HepG2 (cell line): ENCODE data around the gene PTHLH. TPM values are rescaled to one million over a fixed set of nuclear protein-coding genes. Genes with fewer than 3 reads are reported as not detected.

ENCODE experiments used
- ATAC-seq: fragments of 200-7000 bp; cut with Tn5 transposase; 3 replicates; pipeline ENCODE4 v1.9.1; 2020; ENCODE audit warnings: mild to moderate bottlenecking, moderate library complexity
- BruUV-seq: library from RNA; stranded (reverse); fragments of 400-500 nt; replicated peaks from 2 replicates; lab custom pipeline; 2021; lab: Mats Ljungman, UMichigan
- CTCF ChIA-PET: fragments of 300-600 bp; formaldehyde crosslinking; extraction: SDS; loops from one replicate; lab custom pipeline; 2021; ENCODE audit warnings: low total read pairs, inconsistent platforms, low intra/inter-chr PET ratio; lab: Yijun Ruan, JAX
- POLR2A ChIA-PET: fragments of 350-600 bp; sonication (Branson Sonifier 250); formaldehyde crosslinking; loops from one replicate; lab custom pipeline; 2020; ENCODE audit warnings: antibody characterized with exemption, inconsistent platforms; lab: Yijun Ruan, JAX
- DNase-seq: peaks from one replicate; pipeline ENCODE4 v3.0.0-alpha.2; 2015; ENCODE audit warnings: low spot score
- FAIRE-seq: peaks from 3 replicates; lab custom pipeline; 2011; peaks lifted over from hg19 to GRCh38; lab: Jason Lieb, UNC
- H2AFZ ChIP-seq: one replicate; pipeline ENCODE4 v1.6.1; 2011; ENCODE audit warnings: low read length, inconsistent platforms
- H3K27ac ChIP-seq: fragments of 300-600 bp; 3 replicates; pipeline ENCODE4 v1.8.0; 2011; ENCODE audit warnings: mixed run types, mild to moderate bottlenecking, mixed read lengths, low read length, inconsistent platforms; ENCODE audit not compliant: insufficient read depth; ENCODE audit errors: extremely low read length
- H3K27me3 ChIP-seq, 2 experiments: fragments of 200-600 bp in 1 of 2; 2 replicates in 1 of 2; 3 replicates in 1 of 2; pipeline versions ENCODE4 v1.6.0 to v1.8.0; 2011; ENCODE audit warnings: low read length in 2 of 2, mild to moderate bottlenecking in 2 of 2, moderate library complexity in 2 of 2, inconsistent platforms in 1 of 2; ENCODE audit not compliant: insufficient read depth in 2 of 2, control insufficient read depth in 1 of 2
- H3K36me3 ChIP-seq, 2 experiments: fragments of 200-600 bp in 1 of 2; replicated peaks in 1 of 2; 2 replicates in 1 of 2; 3 replicates in 1 of 2; pipeline versions ENCODE4 v1.5.1 to v1.8.0; 2011; ENCODE audit warnings: low read length in 2 of 2, inconsistent platforms in 1 of 2; ENCODE audit not compliant: insufficient read depth in 2 of 2, control insufficient read depth in 1 of 2
- H3K4me1 ChIP-seq: 2 replicates; pipeline ENCODE4 v1.5.1; 2012; ENCODE audit warnings: low read length, inconsistent platforms; ENCODE audit not compliant: insufficient read depth
- H3K4me2 ChIP-seq: 2 replicates; pipeline ENCODE4 v1.6.0; 2011; ENCODE audit warnings: low read depth, low read length, inconsistent platforms
- H3K4me3 ChIP-seq, 3 experiments: fragments of 200-600 bp in 1 of 3; sonication (generic), shearing (Covaris generic) in 1 of 3; replicated peaks in 1 of 3; 2 replicates each; pipeline ENCODE4 v1.5.1; 2011 to 2016; ENCODE audit warnings: low read length in 3 of 3, inconsistent platforms in 2 of 3, low read depth in 2 of 3, mild to moderate bottlenecking in 2 of 3, control low read depth in 1 of 3, mixed read lengths in 1 of 3; ENCODE audit not compliant: insufficient read depth in 1 of 3
- H3K79me2 ChIP-seq: one replicate; pipeline ENCODE4 v1.6.1; 2011; ENCODE audit warnings: low read length, inconsistent platforms; ENCODE audit not compliant: insufficient read depth
- H3K9ac ChIP-seq: 2 replicates; pipeline ENCODE4 v1.6.0; 2011; ENCODE audit warnings: mild to moderate bottlenecking, low read depth, low read length, inconsistent platforms; ENCODE audit not compliant: insufficient read depth
- H3K9me3 ChIP-seq: 2 replicates; pipeline ENCODE4 v1.5.1; 2012; ENCODE audit warnings: mild to moderate bottlenecking, low read length
- H4K20me1 ChIP-seq: 2 replicates; pipeline ENCODE4 v1.6.0; 2011; ENCODE audit warnings: inconsistent platforms, mild to moderate bottlenecking, low read length, moderate library complexity; ENCODE audit not compliant: insufficient read depth
- CTCF ChIP-seq: sonication (generic); formaldehyde crosslinking; IDR thresholded peaks from 2 replicates; pipeline ENCODE4 v1.5.0; 2020; ENCODE audit warnings: mild to moderate bottlenecking, missing genetic modification reagents, moderate library complexity
- ZNF318 ChIP-seq: sonication (generic); formaldehyde crosslinking; IDR thresholded peaks from 2 replicates; pipeline ENCODE4 v1.4.0; 2020; ENCODE audit warnings: mild to moderate bottlenecking, missing genetic modification reagents
- WGBS: methylation state at CpG from one replicate; pipeline ENCODE4 v1.1.6; 2017; ENCODE audit warnings: low lambda C conversion rate; 5-methylcytosine and 5-hydroxymethylcytosine counted together
- in situ Hi-C: cut with HindIII; loops from 2 replicates; pipeline ENCODE4 v1.10.0; 2017; ENCODE audit warnings: low pct_unique_long_range_greater_than_20kb; ENCODE audit not compliant: extremely low pct_ligation_motif_present
- intact Hi-C: fragments of 100-400 bp; cut with micrococcal nuclease; formaldehyde crosslinking; loops from one replicate; pipeline ENCODE4 v1.10.0; 2022; ENCODE audit not compliant: unreplicated experiment
- polyA plus RNA-seq, 8 experiments: library from polyadenylated mRNA; depleted of rRNA in 3 of 8; stranded (reverse) in 7 of 8; unstranded in 1 of 8; fragments of >200 nt; fragmentation: Illumina TruSeq in 4 of 8; extraction: Trizol in 4 of 8; gene quantifications; 2 replicates each; pipeline versions ENCODE4 v1.2.1 to v1.2.3, GENCODE V29; 2011 to 2016; ENCODE audit warnings: low read depth in 4 of 8, missing spikeins in 1 of 8, mixed read lengths in 1 of 8; ENCODE audit not compliant: insufficient read depth in 1 of 8
- total RNA-seq, 5 experiments: library from RNA; depleted of rRNA; stranded (reverse); fragments of >200 nt; fragmentation: Illumina TruSeq; extraction: Trizol; gene quantifications; 2 replicates each; pipeline ENCODE4 v1.2.3, GENCODE V29; 2016; ENCODE audit warnings: low read depth in 1 of 5

The PTHLH gene
- total and polyA plus RNA-seq, 2 of the 13 experiments (the other 11 are each of a cell fraction or from before 2014, with no cell fraction given) = 0.22 TPM; not detected in 1

- no peak for TF ChIP-seq ZNF318
Measured at GRCh38 chr12:27946421-27946820, 26.1 kb downstream of the PTHLH start (continued).

GRCh38 chr12:27940756-27941402 is 31.7 kb downstream of the PTHLH start:
- Histone ChIP-seq H4K20me1 (no peaks in the 10 kb centered on the region), H3K9ac (no peak overlapping the region), H3K79me2 (no peaks in the 10 kb centered on the region), H2AFZ (peak overlapping the region; percentile 7), H3K4me2 (peak overlapping the region; percentile 37; the same call in 1 of the 2 replicates), H3K27me3 (no peaks in the 10 kb centered on the region), H3K27ac (no peak overlapping the region), H3K4me1 (no peaks in the 10 kb centered on the region), H3K9me3 (no peaks in the 10 kb centered on the region), H3K36me3 (no peaks in the 10 kb centered on the region), H3K4me3 (no peak overlapping the region)
- ChIA-PET CTCF (interaction anchor here (1.1 to 2.0 kb wide), 5 partner anchors 24 to 932 kb away, joined by 3 to 21 read pairs (median 4); no protein-coding TSS in a partner anchor), POLR2A (no interaction called here)
- FAIRE-seq (peak; percentile 74), DNase-seq (peak; percentile 65), ATAC-seq (peak; percentile 88)
- WGBS = 17% methylated on average over 4 of the region's 4 CpGs
- in situ Hi-C loops (loop anchor here (10.0 kb wide), 1 partner anchor 206 kb away; no protein-coding TSS in a partner anchor), intact Hi-C loops (loop anchor here (1.0 to 10.0 kb wide), 3 partner anchors 96 to 719 kb away; no protein-coding TSS in a partner anchor)
- BruUV-seq = no TSS peak
- TF ChIP-seq CTCF (CRISPR knock-in tag) = peak; percentile 86
